ENCODE data around the gene SELL.
"Not testable (repeated sequence)": the region's sequence is repeated elsewhere in the genome, so short reads cannot be mapped to it uniquely, and the experiment has no call there.

Gene SELL

DNA sequence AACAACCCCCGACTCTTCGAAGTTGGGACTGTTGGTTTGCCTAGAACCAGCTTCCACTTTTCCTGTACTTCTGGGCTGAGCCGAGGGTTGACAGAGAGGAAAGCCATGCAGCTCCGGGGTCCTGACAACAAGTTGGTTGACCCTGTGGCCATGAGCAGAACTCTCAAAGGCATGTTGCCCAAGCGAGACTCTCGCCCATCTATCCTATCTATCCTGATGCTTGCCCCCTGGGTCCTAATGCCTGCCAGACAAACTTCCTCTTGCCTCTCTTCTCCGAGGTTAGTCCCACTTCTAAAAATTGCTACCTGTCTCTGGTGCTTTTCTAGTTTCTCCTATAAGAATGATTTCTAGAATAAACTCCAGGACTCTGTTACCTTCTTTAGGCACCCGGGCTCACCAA lies 48.7 kb downstream of the SELL start:
- not testable (repeated sequence) for DNase-seq

DNA sequence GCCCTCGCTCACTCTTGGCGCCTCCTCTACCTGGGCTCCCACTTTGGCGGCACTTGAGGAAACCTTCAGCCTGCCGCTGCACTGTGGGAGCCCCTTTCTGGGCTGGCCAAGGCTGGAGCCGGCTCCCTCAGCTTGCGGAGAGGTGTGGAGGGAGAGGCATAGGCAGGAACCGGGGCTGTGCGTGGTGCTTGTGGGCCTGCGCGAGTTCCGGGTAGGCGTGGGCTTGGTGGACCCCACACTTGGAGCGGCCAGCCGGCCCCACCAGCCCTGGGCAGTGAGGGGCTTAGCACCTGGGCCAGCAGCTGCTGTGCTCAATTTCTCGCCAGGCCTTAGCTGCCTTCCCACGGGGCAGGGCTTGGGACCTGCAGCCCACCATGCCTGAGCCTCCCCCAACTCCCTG lies 50.4 kb downstream of the SELL start:
- not testable (repeated sequence) for DNase-seq

DNA sequence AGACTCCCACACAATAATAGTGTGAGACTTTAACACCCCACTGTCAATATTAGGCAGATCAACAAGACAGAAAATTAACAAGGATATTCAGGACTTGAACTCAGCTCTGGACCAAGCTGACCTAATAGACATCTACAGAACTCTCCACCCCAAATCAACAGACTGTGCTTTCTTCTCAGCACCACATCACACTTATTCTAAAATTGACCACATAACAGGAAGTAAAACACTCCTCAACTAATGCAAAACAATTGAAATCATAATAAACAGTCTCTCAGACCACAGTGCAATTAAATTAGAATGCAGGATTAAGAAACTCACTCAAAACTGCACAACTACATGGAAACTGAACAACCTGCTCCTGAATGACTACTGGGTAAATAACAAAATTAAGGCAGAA lies 52.6 kb downstream of the SELL start:
- DNase-seq: not testable (repeated sequence)

DNA sequence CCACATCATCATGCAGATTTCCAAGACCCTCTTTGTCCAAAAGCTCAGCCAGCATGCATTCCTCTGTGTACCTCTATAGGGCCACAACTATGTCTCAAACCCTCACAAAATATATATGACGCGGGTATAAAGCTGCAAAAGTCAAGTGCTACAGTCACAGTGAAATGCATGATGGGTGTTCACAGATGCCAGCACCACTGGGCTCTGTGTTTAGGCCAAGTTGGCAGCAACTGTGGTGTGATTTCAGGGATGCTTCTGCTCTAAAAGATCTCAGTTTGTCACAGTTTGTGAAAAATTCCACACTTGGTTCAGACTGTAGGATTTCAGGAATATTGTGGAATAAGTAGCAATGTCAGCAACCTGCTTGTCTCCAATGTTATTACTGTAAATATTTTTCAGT lies 57.5 kb downstream of the SELL start:
- DNase-seq: no peak

DNA sequence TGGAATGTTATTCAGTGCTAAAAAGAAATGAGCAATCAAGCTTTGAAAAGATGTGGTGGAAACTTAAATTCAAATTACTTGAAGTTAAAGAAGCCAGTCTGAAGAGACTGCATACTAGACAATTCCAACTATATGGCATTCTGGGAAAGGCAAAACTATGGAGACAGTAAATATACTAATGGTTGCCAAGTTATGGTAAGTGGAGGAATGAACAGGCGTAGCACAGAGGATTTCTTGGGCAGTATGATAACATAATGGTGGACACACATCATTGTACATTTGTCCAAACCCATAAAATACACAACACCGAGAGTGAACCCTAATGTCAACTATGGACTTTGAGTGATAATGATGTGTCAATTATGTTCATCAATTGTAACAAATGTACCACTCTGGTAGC lies 60.4 kb downstream of the SELL start:
- no peak for DNase-seq

DNA sequence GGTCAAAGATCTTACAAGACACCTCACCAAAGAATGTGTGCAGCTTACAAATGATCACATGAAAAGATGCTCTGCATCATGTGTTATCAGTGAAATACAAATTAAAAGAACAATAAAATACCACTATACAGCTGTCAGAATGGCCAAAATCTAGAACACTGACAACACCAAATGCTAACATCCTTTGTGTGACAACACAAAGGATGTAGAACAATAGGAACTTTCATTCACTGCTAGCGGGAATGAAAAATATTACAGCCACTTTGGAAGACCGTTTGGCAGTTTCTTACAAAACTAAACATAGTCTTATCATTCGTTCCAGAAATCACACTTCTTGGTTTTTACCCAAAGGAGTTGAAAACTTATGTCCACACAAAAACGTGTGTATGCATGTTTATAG lies 60.9 kb downstream of the SELL start:
- DNase-seq: no peak

DNA sequence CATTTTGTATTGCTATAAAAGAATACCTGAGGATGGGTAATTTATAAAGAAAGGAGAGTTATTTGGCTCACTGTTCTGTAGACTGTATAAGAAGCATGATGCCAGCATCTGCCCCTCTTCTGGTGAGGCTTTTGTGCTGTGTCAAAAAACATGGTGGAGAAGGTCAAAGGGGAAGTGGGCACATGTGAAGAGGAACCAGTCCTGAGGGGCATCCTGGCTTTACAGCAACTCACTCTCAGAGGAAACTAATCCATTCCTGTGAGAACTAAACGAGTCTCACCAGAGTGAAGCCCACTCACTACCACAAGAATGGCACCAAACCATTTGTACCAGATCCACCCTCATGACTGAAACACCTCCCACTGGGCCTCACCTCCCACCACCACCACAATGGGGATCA lies 62.7 kb downstream of the SELL start:
- no peak for DNase-seq

DNA sequence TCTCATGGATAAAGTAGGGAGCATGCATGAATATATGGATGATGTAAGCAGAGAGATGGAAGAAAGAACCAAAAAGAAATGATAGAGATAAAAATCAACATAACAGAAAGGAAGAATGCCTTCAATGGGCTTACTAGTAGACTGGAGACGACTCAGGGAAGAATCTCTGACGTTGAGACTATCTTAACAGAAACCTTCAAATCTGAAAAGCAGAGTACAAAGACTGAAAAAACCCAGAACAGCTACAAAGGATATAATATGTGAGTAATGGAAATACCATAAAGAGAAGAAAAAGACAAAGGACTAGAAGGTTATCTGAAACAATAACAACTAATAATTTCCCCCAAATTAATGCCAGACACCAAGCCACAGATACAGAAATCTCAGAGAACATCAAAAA lies 63.2 kb downstream of the SELL start:
- no peak for DNase-seq

DNA sequence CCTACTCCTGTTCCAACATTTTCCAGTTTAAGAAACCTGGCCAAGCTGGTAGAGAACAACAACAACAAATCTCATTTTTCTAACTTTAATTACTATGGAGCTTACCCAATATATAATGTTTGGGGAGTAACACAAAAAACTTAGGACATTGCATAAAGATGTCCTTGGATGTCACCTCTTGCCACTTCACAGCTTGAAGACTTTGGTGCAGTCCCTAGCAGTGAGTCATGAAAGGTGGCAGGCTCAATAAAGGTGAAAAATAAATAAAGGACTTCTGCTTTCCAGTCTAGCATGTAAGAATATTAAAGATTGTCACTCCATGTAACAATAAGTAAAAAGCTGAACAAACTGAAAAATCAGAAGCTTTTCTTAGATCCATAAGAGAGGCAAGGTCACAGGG lies 63.9 kb downstream of the SELL start:
- DNase-seq: no peak

DNA sequence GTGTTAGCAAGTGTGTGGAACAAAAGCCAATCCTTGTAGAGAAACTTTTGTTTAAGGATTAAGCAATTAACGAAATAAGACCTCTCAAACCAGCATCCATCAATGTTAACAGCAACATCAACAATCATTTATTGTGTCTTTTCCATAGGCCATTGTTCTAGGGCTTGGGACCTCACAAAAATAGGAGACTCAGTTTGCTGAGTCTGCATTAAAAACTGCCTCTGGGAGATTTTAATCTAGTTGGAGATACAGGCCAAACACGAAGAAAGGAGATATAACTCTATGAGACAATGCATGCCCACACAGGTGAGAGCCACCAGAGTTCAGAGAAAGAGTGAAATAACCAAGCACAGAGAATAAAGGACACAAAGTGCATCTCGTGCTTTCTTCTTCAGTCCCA lies 67.1 kb downstream of the SELL start:
- no peak for DNase-seq
